Neural cell (in vitro differentiated cells): Measurements from ENCODE around the gene TYR. TPM values are rescaled to one million over a fixed set of nuclear protein-coding genes. Genes with fewer than 3 reads are reported as not detected.
"Not testable (repeated sequence)": the region's sequence is repeated elsewhere in the genome, so short reads cannot be mapped to it uniquely, and the experiment has no call there.

Experiments
- H2AFZ ChIP-seq: fragments of 200-600, 300-800 bp; sonication (generic), shearing (Covaris generic); 2 replicates; pipeline ENCODE4 v1.6.0; 2014; ENCODE audit warnings: low read depth, mild to moderate bottlenecking, antibody characterized with exemption, low read length, moderate library complexity
- H3F3A ChIP-seq: fragments of 200-600 bp; shearing (Covaris generic); 2 replicates; pipeline ENCODE4 v1.6.1; 2016; ENCODE audit warnings: mild to moderate bottlenecking, moderate library complexity, mixed read lengths, antibody characterized with exemption, low read length; ENCODE audit not compliant: insufficient read depth, poor library complexity, severe bottlenecking
- H3K27ac ChIP-seq: fragments of 200-600, 300-800 bp; sonication (generic), shearing (Covaris generic); 2 replicates; pipeline ENCODE4 v1.5.1; 2014; ENCODE audit warnings: mild to moderate bottlenecking, low read length, moderate library complexity
- H3K27me3 ChIP-seq: fragments of 300-800, 200-600 bp; sonication (generic), shearing (Covaris generic); 2 replicates; pipeline ENCODE4 v1.6.0; 2014; ENCODE audit warnings: mild to moderate bottlenecking, low read depth, low read length, moderate library complexity; ENCODE audit not compliant: insufficient read depth
- H3K36me3 ChIP-seq: fragments of 300-800, 200-600 bp; sonication (generic), shearing (Covaris generic); 2 replicates; pipeline ENCODE4 v1.5.1; 2014; ENCODE audit warnings: mild to moderate bottlenecking, antibody characterized with exemption, low read length, moderate library complexity; ENCODE audit not compliant: insufficient read depth
- H3K4me2 ChIP-seq: fragments of 300-800, 200-600 bp; sonication (generic), shearing (Covaris generic); 2 replicates; pipeline ENCODE4 v1.6.0; 2014; ENCODE audit warnings: mild to moderate bottlenecking, low read length
- H3K4me3 ChIP-seq: fragments of 300-800, 200-600 bp; sonication (generic), shearing (Covaris generic); 2 replicates; pipeline ENCODE4 v1.5.1; 2014; ENCODE audit warnings: mild to moderate bottlenecking, low read length, moderate library complexity
- H3K79me2 ChIP-seq: fragments of 200-600 bp; shearing (Covaris generic); replicated peaks from 2 replicates; pipeline ENCODE4 v1.6.0; 2014; ENCODE audit warnings: mild to moderate bottlenecking, low read length, moderate library complexity; ENCODE audit not compliant: insufficient read depth
- H3K9ac ChIP-seq: fragments of 300-800, 200-600 bp; sonication (generic), shearing (Covaris generic); 2 replicates; pipeline ENCODE4 v1.6.1; 2016; ENCODE audit warnings: mild to moderate bottlenecking, low read length, mixed read lengths
- H3K9me2 ChIP-seq: fragments of 200-600 bp; shearing (Covaris generic); 2 replicates; pipeline ENCODE4 v1.6.1; 2016; ENCODE audit warnings: mild to moderate bottlenecking, low read length, mixed read lengths; ENCODE audit not compliant: insufficient read depth
- H3K9me3 ChIP-seq: fragments of 200-600, 300-800 bp; sonication (generic), shearing (Covaris generic); 2 replicates; pipeline ENCODE4 v1.6.1; 2016; ENCODE audit warnings: mild to moderate bottlenecking, mixed run types, low read length, moderate library complexity, mixed read lengths
- H4K20me1 ChIP-seq: fragments of 200-600 bp; shearing (Covaris generic); 2 replicates; pipeline ENCODE4 v1.6.1; 2016; ENCODE audit warnings: mild to moderate bottlenecking, mixed run types; ENCODE audit not compliant: insufficient read depth
- CTCF ChIP-seq: fragments of 450-650 bp; IDR thresholded peaks from 2 replicates; pipeline ENCODE4 v1.5.1; 2014; ENCODE audit warnings: antibody characterized with exemption, mild to moderate bottlenecking, moderate library complexity; ENCODE audit not compliant: poor library complexity, severe bottlenecking
- EP300 ChIP-seq: fragments of 450-650 bp; conservative IDR thresholded peaks from 2 replicates; pipeline ENCODE4 v1.6.1; 2014; ENCODE audit warnings: antibody characterized with exemption, mild to moderate bottlenecking, moderate library complexity; ENCODE audit not compliant: poor library complexity, severe bottlenecking
- EZH2 ChIP-seq: fragments of 200-600, 300-800 bp; shearing (Covaris generic), sonication (generic); IDR thresholded peaks from 2 replicates; pipeline ENCODE4 v1.6.1; 2014; ENCODE audit warnings: antibody characterized with exemption, low read length, borderline replicate concordance, mild to moderate bottlenecking; ENCODE audit not compliant: insufficient read depth, poor library complexity, severe bottlenecking
- MXI1 ChIP-seq: fragments of 450-650 bp; conservative IDR thresholded peaks from 2 replicates; pipeline ENCODE4 v1.6.1; 2014; ENCODE audit warnings: antibody characterized with exemption, mild to moderate bottlenecking; ENCODE audit not compliant: poor library complexity, severe bottlenecking
- POLR2AphosphoS5 ChIP-seq: IDR thresholded peaks from 2 replicates; pipeline ENCODE4 v1.6.1; 2012
- RAD21 ChIP-seq: fragments of 450-650 bp; conservative IDR thresholded peaks from 2 replicates; pipeline ENCODE4 v1.6.1; 2014; ENCODE audit warnings: antibody characterized with exemption, mild to moderate bottlenecking, moderate library complexity
- REST ChIP-seq: IDR thresholded peaks from 2 replicates; pipeline ENCODE4 v1.6.1; 2012; ENCODE audit warnings: borderline replicate concordance
- SMC3 ChIP-seq: fragments of 450-650 bp; conservative IDR thresholded peaks from 2 replicates; pipeline ENCODE4 v1.6.1; 2014; ENCODE audit warnings: antibody characterized with exemption, mild to moderate bottlenecking, moderate library complexity; ENCODE audit not compliant: poor library complexity
- TAF1 ChIP-seq: IDR thresholded peaks from 2 replicates; pipeline ENCODE4 v1.6.1; 2012; ENCODE audit warnings: low read depth
- polyA plus RNA-seq: library from polyadenylated mRNA; depleted of rRNA; stranded (reverse); fragments of >200 nt; gene quantifications from 2 replicates; pipeline ENCODE4 v1.2.3, GENCODE V29; 2014

Gene TYR
- polyA plus RNA-seq, 1 donor from 2014 or later, result not detected

GRCh38 chr11:89321401-89321800, 143.7 kb downstream of the TYR start:
- H3K9me3 ChIP-seq, result no peaks in the 10 kb centered on the region
- H2AFZ ChIP-seq, result no peak overlapping the region
- H3K9ac ChIP-seq, result no peak overlapping the region
- no peak overlapping the region for H3K4me3 ChIP-seq
- H3K27me3 ChIP-seq, result no peaks in the 10 kb centered on the region
- no peaks in the 10 kb centered on the region for H4K20me1 ChIP-seq
- no peak overlapping the region for H3K27ac ChIP-seq
- H3K36me3 ChIP-seq, result no peaks in the 10 kb centered on the region
- H3K79me2 ChIP-seq, result no peaks in the 10 kb centered on the region
- H3F3A ChIP-seq, result no peaks in the 10 kb centered on the region
- H3K9me2 ChIP-seq, result no peaks in the 10 kb centered on the region
- no peak for TF ChIP-seq TAF1
- no peak for TF ChIP-seq SMC3
- no peak for TF ChIP-seq REST
- no peak for TF ChIP-seq POLR2AphosphoS5
- no peak for TF ChIP-seq EZH2
- no peak for TF ChIP-seq RAD21
- TF ChIP-seq EP300, result no peak
- no peak for TF ChIP-seq CTCF
- TF ChIP-seq MXI1, result no peak
- H3K4me2 ChIP-seq, result no peak overlapping the region

- no peaks in the 10 kb centered on the region for H3K9me2 ChIP-seq
- no peak overlapping the region for H3K9ac ChIP-seq
- no peaks in the 10 kb centered on the region for H3K27me3 ChIP-seq
- H3F3A ChIP-seq, result no peaks in the 10 kb centered on the region
- no peak overlapping the region for H3K4me2 ChIP-seq
- H3K9me3 ChIP-seq, result no peaks in the 10 kb centered on the region
- H3K27ac ChIP-seq, result no peak overlapping the region
- no peaks in the 10 kb centered on the region for H4K20me1 ChIP-seq
- TF ChIP-seq TAF1 (no peak), RAD21 (no peak), POLR2AphosphoS5 (no peak), SMC3 (no peak), EP300 (no peak), MXI1 (no peak), CTCF (no peak)
- no peaks in the 10 kb centered on the region for H3K79me2 ChIP-seq
- H3K4me3 ChIP-seq, result no peak overlapping the region
- H2AFZ ChIP-seq, result no peak overlapping the region
- no peaks in the 10 kb centered on the region for H3K36me3 ChIP-seq
Observed at GRCh38 chr11:89327885-89328284, 150.2 kb downstream of the TYR start.

GRCh38 chr11:89331940-89332339, 154.3 kb downstream of the TYR start:
- H3K79me2 ChIP-seq, H3K36me3 ChIP-seq, H3K27ac ChIP-seq, H3K9ac ChIP-seq, H3K9me3 ChIP-seq, H3K4me2 ChIP-seq, H2AFZ ChIP-seq, H4K20me1 ChIP-seq, H3F3A ChIP-seq, H3K4me3 ChIP-seq, H3K27me3 ChIP-seq, H3K9me2 ChIP-seq: not testable (repeated sequence)
